ENCODE measurements around the gene FAM20B. TPM values are rescaled to one million over a fixed set of nuclear protein-coding genes. Genes with fewer than 3 reads are reported as not detected.

Gene FAM20B
- total and polyA plus RNA-seq, 2 of the 8 experiments (the other 6 are each of a cell fraction or from before 2014, with no cell fraction given): 8.3 to 36.6 TPM

DNA sequence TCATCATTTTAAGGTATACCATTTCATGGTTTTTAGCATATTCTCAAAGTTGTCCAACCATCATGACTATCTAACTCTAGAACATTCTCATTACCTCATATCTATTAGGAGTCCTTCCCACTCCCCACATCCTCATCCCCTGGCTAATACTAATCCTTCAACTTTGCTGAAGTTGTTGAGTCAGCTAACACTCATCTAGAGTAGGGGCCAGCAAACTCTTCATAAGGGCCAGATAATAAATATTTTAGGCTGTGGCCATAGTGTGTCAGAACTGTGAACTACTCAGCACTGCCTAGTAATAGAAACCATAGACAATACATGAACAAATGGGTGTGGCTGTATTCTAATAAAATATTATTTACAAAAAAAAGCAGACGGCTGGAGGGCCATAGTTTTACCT, 99.2 kb downstream of the FAM20B start:
- Histone ChIP-seq H4K5ac (ENCODE audit: insufficient read length, low read depth, low read length) (no peak overlapping the region), H3K36me3 (ENCODE audit: control insufficient read depth in 2 of 4, insufficient read depth in 4 of 4, low read length in 3 of 4) (peaks cover 0 to 7% (median 0%) of the 10 kb centered on the region in 4 experiments; a peak in 1 of 8 replicates), H4K20me1 (replicated peaks in 1 of 2; ENCODE audit: control insufficient read depth in 1 of 2, insufficient read depth in 2 of 2, low read length in 2 of 2) (no peaks in the 10 kb centered on the region), H2BK12ac (ENCODE audit: low read depth, low read length) (no peak overlapping the region), H2AFZ (ENCODE audit: low read length) (no peak overlapping the region), H3K23me2 (ENCODE audit: low read depth, low read length) (no peaks in the 10 kb centered on the region), H2BK20ac (ENCODE audit: low read length) (no peak overlapping the region), H4K8ac (ENCODE audit: extremely low read depth, insufficient read depth, low read length) (no peak overlapping the region), H2AK5ac (ENCODE audit: low read depth, low read length) (no peak overlapping the region), H3K4me2 (ENCODE audit: insufficient read depth in 1 of 2, low read depth in 2 of 2, low read length in 2 of 2) (no peak overlapping the region), H3K27me3 (replicated peaks in 1 of 4; ENCODE audit: control insufficient read depth in 3 of 4, extremely low read depth in 1 of 4, insufficient read depth in 3 of 4, low read length in 3 of 4) (no peaks in the 10 kb centered on the region), H3K23ac (ENCODE audit: insufficient read length) (no peak overlapping the region), H3K4me1 (replicated peaks in 1 of 4; ENCODE audit: control insufficient read depth in 3 of 4, insufficient read depth in 4 of 4, low read length in 3 of 4) (no peaks in the 10 kb centered on the region), H2BK120ac (replicated peaks; ENCODE audit: low read depth, low read length) (no peak overlapping the region), H4K91ac (replicated peaks; ENCODE audit: insufficient read length, low read length) (no peak overlapping the region), H3K9me3 (ENCODE audit: insufficient read depth in 2 of 2, low read depth in 1 of 2, low read length in 1 of 2) (no peaks in the 10 kb centered on the region), H3K4me3 (ENCODE audit: extremely low read depth in 1 of 4, insufficient read depth in 2 of 4, low read depth in 3 of 4, low read length in 4 of 4) (no peak overlapping the region), H2BK5ac (ENCODE audit: low read depth, low read length) (no peak overlapping the region), H3K79me1 (ENCODE audit: low read depth, low read length) (peaks cover 3% of the 10 kb centered on the region; the same call in 1 of the 2 replicates), H3K4ac (replicated peaks; ENCODE audit: insufficient read length, low read depth, low read length) (no peak overlapping the region), H3K79me2 (ENCODE audit: control insufficient read depth in 1 of 2, insufficient read depth in 2 of 2, low read length in 2 of 2) (no peaks in the 10 kb centered on the region), H3K14ac (ENCODE audit: insufficient read length) (no peak overlapping the region), H3K56ac (replicated peaks; ENCODE audit: insufficient read length, low read depth, low read length) (no peak overlapping the region), H3K27ac (ENCODE audit: low read depth, low read length) (no peak overlapping the region), H3K9ac (replicated peaks in 1 of 4; ENCODE audit: extremely low read depth in 1 of 4, low read depth in 3 of 4, low read length in 3 of 4) (no peak overlapping the region), H3K18ac (ENCODE audit: extremely low read depth, low read length) (no peak overlapping the region), H2BK15ac (ENCODE audit: low read length) (no peak overlapping the region)
- CTCF ChIA-PET (ENCODE audit: partially characterized antibody): no interaction called here
- FAIRE-seq (no peak), DNase-seq (ENCODE audit: low read depth in 1 of 2, low spot score in 2 of 2) (no peak)
- WGBS, 2 experiments (ENCODE audit: extremely low coverage in 1 of 2, insufficient coverage in 1 of 2, insufficient read length in 1 of 2, insufficient replicate concordance in 2 of 2, low coverage in 1 of 2, low lambda C conversion rate in 2 of 2, missing lambda C conversion rate in 1 of 2): 86% methylated on average over 1 of the region's 1 CpG; no CpG with 5 or more reads in 1 of the 2 experiments
- POLR2A ChIA-PET (ENCODE audit: partially characterized antibody): no interaction called here
- TF ChIP-seq GTF2F1 (IDR thresholded peaks at IDR 0.05; ENCODE audit: borderline replicate concordance, low read depth, low read length): no peak
- no peak for TF ChIP-seq ZNF274 (IDR thresholded peaks at IDR 0.05; ENCODE audit: borderline replicate concordance, extremely low read depth, low read length)
- no peak for TF ChIP-seq GABPA (IDR thresholded peaks at IDR 0.05; ENCODE audit: borderline replicate concordance, insufficient read depth, low read length)
- TF ChIP-seq SIX5 (IDR thresholded peaks at IDR 0.05; ENCODE audit: low read depth, low read length): no peak

Other genes starting within 250 kb of the FAM20B start
- gene ANGPTL1, start 154.8 kb upstream of the FAM20B start, total RNA-seq (2021; fragmentation: NEBNext Ultra II Directional; extraction: Animal tissue kit (Norgen Biotek cat#: 25700)): not detected in 2 replicates
- gene ANGPTL1, start 154.8 kb upstream of the FAM20B start, polyA plus RNA-seq (2011; rRNA removed): not detected in 2 replicates
- 19.9 and 21.4 TPM in 2 replicates for gene TOR3A, start 56.2 kb downstream of the FAM20B start, total RNA-seq (2021; fragmentation: NEBNext Ultra II Directional; extraction: Animal tissue kit (Norgen Biotek cat#: 25700))
- gene TOR3A, start 56.2 kb downstream of the FAM20B start, polyA plus RNA-seq (2011; rRNA removed): 15.3 and 26.9 TPM in 2 replicates
- 17.8 and 19.1 TPM in 2 replicates for gene ABL2, start 203.8 kb downstream of the FAM20B start, total RNA-seq (2021; fragmentation: NEBNext Ultra II Directional; extraction: Animal tissue kit (Norgen Biotek cat#: 25700))
- gene ABL2, start 203.8 kb downstream of the FAM20B start, polyA plus RNA-seq (2011; rRNA removed): 4.0 and 4.5 TPM in 2 replicates